ENCODE data around the gene GATC.

The GATC gene, protein sequence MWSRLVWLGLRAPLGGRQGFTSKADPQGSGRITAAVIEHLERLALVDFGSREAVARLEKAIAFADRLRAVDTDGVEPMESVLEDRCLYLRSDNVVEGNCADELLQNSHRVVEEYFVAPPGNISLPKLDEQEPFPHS

DNA sequence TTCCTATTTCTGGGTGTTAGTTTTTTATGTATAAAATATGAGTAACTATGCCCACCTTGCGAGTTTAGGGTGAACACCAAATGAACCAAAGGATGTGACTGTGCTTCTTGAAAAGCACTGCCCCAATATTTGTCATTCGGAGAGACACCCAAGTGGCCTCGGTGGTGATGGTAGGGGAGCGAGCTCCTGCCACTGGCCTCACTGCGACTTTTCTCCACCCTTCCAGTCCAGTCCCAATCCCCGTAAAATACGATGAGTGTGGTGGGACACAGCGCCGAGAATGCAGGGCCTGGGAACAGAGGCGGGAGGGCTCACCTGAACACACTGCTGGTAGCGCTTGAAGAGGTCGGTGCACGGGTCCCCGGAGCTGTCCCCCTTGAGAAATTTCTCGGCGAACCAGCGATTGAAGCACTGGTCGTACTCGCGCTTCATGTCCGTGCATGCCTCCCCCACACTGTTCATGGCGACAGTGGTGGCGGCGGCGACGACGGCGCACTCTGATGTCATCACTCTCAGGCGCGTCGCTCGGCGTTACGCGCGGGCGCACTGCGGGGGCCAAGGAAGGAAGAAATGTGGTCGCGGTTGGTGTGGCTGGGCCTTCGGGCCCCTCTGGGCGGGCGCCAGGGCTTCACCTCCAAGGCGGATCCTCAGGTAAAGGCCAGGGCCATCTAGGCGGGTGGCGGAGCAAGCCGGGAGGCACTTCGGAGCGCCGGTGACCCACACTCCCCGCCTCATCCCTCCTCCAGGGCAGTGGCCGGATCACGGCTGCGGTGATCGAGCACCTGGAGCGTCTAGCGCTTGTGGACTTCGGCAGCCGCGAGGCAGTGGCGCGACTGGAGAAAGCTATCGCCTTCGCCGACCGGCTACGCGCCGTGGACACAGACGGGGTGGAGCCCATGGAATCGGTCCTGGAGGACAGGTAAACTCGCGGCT is at the start of gene GATC, which contains the start of gene TRIAP1:
TSS of gene GATC (plus strand) at position 534 of the 933 bp plus-strand sequence. CDS start at position 571, 37 bp downstream.
TSS of gene TRIAP1 (minus strand) at position 474 of the 933 bp plus-strand sequence. CDS start at position 462, 12 bp downstream.
- no peak for DNase-seq (ENCODE audit: low read depth, low spot score)

DNA sequence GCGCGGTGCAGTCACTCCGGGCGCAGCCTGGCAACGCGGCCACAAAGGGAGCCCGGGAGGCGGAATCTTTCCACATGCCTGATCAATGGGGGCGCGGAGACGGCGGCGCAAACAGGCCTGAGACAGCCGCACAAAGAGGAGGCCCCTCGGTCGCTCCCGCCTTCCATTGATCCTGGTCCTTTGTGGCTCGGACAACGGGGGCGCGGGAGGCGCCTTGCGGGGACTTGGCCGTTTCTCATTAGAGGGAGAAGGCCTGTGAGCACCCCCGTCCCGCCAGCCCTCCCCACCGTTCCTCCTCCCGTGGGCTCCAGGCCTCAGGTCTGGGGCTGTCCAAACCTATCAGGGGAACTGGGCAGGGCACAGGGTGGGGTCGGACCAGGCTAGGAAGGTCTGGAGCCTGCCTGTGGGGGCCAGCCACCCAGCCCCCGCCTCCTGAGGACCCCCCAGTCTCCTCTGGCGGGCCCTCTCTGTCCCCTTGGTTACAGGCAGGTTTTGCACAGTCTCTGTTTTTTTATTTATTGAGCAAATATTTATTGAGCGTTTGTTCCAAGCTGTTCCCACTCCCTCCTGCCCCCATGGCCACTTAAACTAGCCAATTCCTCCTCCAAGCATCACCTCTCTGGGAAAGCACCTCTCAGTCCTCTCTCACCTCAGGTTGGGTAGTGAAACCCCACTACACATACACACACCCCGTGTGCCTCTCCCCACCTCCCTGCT is 48.3 kb upstream of the GATC start:
- no peak for DNase-seq (ENCODE audit: low read depth, low spot score)

DNA sequence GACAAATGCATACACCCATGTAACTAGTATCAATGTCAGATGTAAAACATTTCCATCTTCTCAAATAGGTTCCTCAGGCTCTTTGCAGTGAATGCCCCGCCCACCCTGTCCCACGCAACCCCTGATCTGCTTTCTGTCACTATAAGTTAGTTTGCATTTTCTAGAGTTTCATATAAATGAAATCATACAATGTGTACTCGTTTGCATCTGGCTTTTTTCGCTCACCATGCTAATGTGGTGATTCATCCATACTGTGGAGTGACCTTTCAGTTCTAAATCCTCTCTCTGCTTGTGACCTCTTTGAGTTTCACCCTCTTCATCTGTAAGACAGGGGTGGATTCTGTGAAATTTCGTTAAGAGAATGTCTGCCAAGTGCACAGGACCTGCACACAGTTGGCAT is 46.7 kb upstream of the GATC start:
- no peak for DNase-seq (ENCODE audit: low read depth, low spot score)

DNA sequence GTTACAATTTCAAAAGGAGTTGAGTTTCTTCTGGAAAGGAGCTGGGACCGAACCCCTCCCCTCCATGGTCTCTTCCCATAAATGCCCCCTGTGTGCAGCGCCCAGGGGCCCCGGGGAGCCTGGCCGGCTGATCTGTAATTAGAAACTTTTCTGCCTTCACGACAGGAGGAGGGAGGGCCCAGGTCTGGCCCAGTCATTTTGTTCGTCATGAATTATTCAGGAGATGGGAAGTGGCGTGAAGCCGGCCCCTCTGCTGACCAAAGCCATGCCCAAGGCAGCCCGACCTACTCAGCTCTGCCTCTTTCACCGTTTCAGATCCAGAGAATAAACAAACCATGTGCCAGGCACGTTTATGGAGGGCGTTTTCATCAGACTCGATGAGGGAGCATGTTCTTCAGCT is 44.0 kb upstream of the GATC start:
- no peak for DNase-seq (ENCODE audit: low read depth, low spot score)

DNA sequence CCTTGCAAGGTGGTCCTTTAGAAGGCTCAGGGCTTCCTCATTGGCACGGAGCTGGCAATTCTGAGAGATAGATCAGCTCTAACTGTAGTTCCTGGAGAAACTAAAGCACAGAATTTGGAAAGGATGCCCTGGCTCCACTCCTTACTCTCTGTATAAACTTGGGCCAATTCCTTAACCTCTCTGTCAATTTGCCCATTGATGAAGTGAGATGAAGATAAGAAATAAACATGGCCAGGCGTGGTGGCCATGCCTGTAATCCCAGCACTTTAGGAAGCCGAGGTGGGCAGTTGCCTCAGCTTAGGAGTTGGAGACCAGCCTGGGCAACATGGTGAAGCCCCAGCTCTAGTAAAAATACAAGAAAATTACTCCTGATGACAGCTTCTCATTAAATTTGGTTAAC is 42.4 kb upstream of the GATC start:
- DNase-seq (ENCODE audit: low read depth, low spot score): no peak

DNA sequence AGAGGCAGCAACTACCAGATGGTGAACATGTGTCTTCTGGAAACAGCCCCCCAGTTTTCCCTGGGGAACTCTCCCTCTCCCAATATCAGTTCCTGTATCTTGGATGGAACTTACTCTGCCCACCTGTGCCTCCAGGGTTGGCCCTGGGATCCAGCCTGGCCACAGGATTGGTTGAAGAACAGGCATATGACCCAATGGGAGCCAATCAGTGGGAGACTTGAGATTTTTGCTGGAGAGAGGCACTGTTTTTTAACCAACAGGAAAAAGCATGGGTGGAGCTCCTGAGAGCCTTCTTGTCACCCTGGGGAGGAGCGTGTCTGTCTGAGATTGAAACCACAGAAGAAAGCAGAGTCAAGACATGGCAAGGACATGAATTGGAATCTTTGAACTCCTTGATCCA is 42.0 kb upstream of the GATC start:
- no peak for DNase-seq (ENCODE audit: low read depth, low spot score)

DNA sequence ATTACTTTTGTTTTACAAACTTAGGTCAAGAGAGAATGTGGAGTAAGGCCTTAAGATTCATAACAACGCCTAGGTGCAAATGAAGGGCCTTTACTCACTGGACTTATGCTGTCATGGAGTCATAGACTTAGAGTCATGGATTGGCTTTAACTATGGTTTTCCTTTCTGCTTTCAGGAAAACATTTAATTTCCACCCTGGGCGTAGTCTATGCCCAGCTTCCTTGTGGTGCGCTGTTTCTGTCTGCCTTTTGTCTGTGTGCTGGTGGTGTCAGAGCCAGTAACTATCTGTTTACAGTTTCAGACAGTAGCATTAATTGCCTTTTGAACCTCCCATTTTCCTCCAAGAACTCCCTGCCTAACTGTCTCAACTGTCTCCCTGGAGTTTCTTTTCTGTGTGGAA is 40.2 kb upstream of the GATC start:
- no peak for DNase-seq (ENCODE audit: low read depth, low spot score)

DNA sequence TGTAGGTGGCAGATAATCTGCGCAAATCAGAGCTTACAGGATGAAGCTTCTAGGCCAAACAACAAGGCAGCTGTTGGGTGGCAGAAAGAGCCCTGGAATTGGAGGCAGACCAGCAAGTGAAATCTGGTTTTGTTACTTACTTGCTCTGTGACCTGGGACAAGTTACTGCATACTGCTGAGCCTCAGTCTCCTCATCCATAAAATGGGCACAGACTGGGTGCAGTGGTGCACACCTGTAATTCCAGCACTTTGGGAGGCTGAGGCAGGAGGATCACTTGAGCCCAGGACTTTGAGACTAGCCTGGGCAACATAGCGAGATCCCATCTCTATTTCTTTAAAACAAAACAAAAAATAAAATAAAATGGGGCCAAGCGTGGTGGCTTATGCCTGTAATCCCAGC is 39.7 kb upstream of the GATC start:
- DNase-seq (ENCODE audit: low read depth, low spot score): no peak

DNA sequence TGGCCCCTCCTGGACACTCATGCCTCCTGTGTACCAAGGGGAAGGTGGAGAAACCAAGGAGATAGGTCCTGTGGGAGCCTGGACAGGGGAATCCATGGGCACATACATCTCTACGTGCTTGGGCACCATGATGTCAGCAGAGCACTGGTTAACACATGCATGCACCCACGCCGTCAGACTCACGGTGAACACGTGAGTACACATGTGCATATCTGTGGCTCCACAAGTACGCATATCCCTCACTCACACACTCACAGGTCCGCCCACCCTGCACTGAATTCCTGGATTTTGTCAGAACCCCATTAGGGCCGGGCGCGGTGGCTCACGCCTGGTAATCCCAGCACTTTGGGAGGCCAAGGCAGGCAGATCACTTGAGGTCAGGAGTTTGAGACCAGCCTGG is 37.5 kb upstream of the GATC start:
- no peak for DNase-seq (ENCODE audit: low read depth, low spot score)

DNA sequence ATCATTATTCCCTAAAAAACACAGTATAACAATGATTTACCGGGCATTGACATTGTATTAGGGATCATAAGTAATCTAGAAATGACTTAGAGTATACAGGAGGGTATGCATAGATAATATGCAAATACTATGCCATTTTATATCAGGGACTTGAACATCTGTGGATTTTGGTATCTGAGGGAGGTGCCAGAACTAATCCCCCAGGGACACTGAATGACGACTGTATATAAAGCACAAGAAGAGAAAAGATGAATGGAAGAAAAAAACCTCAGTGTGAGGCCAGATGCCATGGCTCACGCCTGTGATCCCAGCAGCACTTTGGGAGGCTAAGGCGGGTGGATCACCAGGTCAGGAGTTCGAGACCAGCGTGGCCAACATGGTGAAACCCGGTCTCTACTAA is 33.8 kb upstream of the GATC start:
- DNase-seq (ENCODE audit: low read depth, low spot score): no peak

DNA sequence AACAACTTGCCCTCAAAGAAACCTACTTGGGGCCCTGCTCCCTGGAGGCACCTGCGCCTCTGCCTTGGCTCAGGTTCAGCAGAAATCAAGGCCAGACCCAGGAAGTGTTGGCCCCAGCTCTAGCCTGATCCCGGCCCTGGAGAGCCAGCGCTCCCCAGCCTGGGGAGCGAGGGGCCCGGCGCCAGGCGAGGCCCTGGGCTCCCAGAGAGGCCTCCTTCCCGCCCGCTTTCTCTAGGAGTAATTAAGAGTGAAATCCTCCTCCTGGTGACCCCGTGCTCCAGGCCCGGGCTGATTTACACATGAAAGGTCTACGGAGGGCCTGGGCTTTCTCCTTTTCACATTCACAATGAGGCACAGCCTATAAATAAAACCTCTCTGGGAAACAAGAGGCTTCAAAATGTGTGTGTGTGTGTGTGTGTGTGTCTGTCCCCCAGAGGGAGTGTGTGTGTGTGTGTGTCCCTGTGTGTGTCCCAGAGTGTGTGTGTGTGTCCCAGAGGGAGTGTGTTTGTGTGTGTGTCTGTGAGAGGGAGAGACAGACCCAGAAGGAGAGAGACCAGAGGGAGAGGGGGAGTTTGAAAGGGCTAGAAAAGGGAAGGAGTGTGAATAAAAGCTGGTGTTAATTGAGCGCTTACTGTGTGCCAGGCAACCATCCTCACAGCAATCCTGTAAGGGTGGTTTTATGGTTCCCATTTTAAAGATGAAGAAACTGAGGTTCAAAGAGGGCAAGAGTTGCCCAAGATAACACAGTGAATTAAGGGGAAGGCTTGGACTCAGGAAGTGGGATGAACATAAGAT is 32.1 kb upstream of the GATC start:
- peak; percentile 97 for DNase-seq (ENCODE audit: low read depth, low spot score)

DNA sequence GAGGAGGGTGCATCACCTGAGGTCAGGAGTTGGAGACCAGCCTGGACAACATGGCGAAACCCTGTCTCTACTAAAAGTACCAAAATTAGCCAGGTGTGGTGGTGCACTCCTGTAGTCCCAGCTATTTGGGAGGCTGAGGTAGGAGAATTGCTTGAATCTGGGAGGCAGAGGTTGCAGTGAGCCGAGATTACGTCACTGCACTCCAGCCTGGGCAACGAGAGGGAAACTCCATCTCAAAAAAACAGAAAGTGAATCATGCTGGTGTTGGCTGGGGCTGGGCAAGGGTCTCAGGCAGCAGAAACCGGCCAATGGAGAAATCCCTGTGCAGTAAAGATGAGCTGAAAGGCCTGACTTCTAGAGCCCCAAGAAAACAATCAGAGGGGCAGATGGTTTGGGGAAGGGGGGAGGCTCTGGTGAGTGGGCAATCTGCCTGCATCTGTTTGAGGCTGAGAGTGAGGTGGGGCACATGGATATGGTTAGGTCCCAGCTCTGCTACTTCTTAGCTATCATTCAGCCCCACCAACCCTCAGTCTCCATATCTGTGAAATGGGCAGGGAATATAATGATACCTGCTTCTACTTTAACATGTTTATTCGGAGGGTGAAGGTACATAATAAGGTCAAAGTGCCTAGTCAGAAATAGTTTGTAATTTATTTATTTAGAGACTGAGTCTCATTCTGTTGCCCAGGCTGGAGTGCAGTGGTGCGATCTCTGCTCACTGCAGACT is 29.6 kb upstream of the GATC start:
- no peak for DNase-seq (ENCODE audit: low read depth, low spot score)

DNA sequence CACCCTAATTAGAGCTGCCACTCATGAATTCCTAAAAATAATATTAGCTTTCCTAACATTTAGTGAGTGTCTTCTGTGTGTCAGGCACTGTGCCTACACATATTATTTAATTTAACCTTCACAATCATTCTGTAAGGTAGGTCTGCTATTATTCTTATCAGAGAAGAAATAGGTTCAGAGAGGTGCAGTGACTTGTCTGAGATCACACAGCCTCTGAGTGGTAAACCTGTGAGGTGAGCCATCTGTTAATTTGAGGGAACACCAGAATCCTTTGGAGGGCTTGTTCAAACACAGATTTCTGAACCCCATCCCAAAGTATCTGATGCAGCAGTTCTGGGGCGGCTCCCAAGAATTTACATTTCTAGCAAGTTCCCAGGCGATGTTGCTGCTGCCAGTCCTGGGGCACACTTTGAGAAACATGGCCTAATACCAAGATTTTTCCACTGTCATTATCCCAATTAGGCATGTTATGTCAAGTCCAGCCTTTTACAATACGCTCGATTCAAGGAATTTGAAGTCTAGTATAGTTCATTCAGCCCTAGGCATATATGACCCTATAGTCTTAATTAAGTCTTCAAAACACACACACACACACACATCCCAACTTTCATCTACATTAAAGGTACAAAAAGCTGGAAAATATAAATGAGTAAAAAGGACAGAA is 28.2 kb upstream of the GATC start:
- no peak for DNase-seq (ENCODE audit: low read depth, low spot score)

DNA sequence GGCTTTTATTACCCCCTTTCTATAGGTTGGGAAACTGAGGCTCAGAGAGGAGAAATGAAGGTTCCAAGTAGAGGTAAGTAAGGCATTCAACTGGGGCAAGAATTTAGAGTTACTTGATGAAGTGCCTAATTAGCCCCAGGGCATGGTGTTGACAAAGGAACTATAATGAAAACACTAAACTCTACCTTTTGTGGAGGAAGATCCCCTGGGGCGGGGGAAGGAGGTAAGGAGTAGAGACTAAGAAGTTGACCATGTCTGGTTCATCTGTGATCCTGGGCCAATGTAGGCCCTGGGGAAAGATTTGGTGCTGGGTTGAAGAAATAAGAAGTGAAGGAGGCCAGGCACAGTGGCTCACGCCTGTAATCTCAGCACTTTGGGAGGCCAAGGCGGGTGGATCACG is 24.5 kb upstream of the GATC start:
- no peak for DNase-seq (ENCODE audit: low read depth, low spot score)

DNA sequence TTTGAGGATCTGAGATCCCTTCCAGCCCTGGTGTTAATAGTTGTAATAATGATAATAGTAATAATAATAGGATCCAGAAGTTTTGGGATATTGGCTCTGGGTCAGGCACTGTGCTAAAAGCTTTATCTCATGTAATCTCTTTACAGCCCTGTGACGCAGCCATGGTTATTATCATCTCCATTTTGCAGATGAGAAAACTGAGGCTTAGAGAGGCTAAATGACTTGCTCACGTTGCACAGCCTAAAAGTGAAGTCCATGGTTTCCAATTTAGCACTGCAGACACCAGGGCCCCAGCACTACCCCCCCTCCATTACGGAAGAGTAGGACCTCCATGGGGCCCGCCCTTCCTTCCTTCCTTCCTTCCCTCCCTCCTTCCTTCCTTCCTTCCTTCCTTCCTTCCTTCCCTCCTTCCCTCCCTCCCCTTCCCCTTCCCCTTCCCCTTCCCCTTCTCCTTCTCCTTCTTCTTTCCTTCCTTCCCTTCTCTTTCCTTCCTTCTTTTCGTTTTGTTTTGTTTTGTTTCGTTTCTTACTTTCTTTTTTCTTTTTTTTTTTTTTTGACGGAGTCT is 23.3 kb upstream of the GATC start:
- DNase-seq (ENCODE audit: low read depth, low spot score): no peak

DNA sequence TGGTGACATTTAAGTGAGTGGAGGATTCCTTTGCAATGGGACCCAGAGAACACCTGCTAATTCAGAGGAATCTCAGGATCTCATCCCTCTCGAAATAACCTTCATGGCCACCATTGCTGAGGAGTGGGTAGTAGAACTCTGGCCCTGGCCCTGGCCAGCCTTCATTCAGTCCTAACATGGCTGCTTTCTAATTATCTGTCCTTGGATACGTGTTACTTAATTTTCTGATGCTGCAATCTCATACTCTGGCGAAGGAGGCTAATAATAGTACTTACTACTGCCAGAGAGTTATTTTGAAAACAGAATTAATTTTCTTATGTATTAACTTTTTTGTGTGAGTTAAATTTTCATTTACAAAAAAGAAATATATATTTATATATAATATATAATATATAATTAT is 20.4 kb upstream of the GATC start:
- no peak for DNase-seq (ENCODE audit: low read depth, low spot score)

DNA sequence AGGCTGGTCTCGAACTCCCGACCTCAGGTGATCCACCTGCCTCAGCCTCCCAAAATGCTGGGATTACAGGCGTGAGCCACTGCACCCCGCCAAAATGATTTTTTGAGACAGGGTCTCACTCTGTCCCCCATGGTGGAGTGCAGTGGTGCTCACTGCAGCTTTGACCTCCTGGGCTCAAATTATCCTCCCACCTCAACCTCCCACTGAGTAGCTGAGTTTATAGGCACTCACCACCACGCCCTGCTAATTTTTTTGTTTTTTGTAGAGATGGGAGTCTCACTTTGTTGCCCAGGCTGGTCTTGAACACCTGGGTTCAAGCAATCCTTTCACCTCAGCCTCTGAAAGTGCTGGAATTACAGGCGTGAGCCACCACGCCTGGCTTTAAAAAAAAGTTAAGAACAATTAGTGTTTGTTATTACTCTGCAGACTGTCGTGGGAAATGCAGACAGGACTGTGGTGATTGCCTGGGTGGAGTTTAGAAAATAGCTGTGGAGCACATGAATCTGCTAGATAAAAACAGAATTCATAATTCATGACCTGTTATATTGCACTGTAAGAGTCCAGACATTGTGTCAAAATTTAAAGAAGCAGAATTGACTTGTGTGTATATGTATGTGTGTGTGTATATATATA is 17.5 kb upstream of the GATC start:
- no peak for DNase-seq (ENCODE audit: low read depth, low spot score)

DNA sequence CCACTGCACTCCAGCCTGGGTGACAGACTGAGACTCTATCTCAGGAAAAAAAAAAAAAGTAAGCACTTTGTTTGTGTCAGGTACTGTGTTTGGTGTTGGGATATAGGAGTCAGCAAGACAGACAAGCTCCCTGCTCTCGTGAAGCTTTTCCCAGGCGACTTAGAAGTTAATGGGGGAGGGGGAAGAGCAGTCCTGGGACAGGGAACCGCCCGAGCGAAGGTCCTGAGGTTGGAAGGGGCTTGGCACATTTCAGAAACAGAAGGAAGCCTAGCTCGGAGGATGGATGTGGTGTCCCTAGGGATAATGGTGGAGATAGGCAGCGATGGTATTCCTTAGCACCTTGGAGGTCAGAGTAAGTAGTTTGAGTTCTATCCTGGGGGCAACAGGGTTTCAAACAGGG is 16.9 kb upstream of the GATC start:
- DNase-seq (ENCODE audit: low read depth, low spot score): no peak

DNA sequence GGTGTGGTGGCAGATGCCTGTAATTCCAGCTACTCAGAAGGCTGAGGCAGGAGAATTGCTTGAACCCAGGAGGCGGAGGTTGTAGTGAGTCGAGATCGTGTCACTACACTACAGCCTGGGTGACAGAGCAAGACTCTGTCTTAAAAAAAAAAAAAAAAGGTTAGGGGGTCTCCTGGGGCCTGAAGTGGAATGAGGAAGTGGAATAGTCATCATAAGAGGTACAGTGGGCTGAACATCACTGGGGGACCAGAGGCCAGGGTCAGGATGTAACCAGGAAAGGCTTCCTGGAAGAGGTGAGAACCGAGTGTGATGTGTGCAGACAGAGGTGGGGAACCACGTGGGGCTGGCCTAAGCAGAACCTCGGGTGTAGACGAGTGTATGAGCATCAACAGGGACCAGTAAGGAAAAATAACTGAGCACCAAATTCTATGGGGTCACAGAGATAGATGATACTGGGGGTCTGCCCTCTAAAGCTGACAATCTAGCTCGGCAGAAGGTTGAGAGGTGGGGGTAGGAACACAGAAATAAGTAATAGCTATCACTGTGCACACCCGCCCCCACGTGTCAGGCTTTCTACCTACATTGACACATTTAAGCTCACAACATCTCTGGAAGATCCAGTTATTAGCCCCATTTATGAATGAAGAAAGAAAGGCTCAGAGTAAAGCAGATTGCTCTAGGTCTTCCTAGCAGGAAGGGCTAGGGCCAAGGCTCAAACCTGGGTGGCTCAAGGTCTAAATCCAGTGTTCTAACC is 13.3 kb upstream of the GATC start:
- no peak for DNase-seq (ENCODE audit: low read depth, low spot score)

Data from iPS DF 19.7 (cell line).